H1 (cell line): ENCODE data around the gene RASSF10. TPM values are rescaled to one million over a fixed set of nuclear protein-coding genes. Genes with fewer than 3 reads are reported as not detected.

Experiments
- BCL11A ChIP-seq, 2 experiments: IDR thresholded peaks; one replicate each; pipeline ENCODE4 v1.6.1; 2011; ENCODE audit warnings: low read depth in 2 of 2, low read length in 2 of 2, mild to moderate bottlenecking in 2 of 2
- CTBP2 ChIP-seq: IDR thresholded peaks from 2 replicates; pipeline ENCODE4 v1.7.0; 2011; ENCODE audit warnings: borderline replicate concordance, mild to moderate bottlenecking, moderate library complexity, mixed read lengths, low read length; ENCODE audit not compliant: insufficient read depth, insufficient read length
- KDM1A ChIP-seq: fragments of 200-600, 300-600 bp; sonication (generic); IDR thresholded peaks from 2 replicates; pipeline ENCODE4 v1.7.1; 2016; ENCODE audit warnings: mild to moderate bottlenecking, low read length, borderline replicate concordance
- polyA plus RNA-seq, 7 experiments: library from polyadenylated mRNA; depleted of rRNA in 3 of 7; stranded (reverse) in 5 of 7; unstranded in 2 of 7; fragments of >200 nt in 5 of 7; fragments of 200-250 nt in 2 of 7; gene quantifications; 1 replicate in 5 of 7; 2 replicates in 1 of 7; 4 replicates in 1 of 7; pipeline versions ENCODE4 v1.2.1 to v1.2.3, GENCODE V29; 2011 to 2013; ENCODE audit warnings: missing spikeins in 2 of 7, mixed read lengths in 2 of 7
- total RNA-seq: library from RNA; stranded (reverse); fragmentation: NEBNext Ultra II Directional; extraction: Animal tissue kit (Norgen Biotek cat#: 25700); gene quantifications from 2 replicates; pipeline ENCODE4 v1.2.1, GENCODE V29; 2021
- TF ChIP-seq, protein P1 (sequence below): fragments of 300-600 bp; sonication (generic); IDR thresholded peaks from 2 replicates; pipeline ENCODE4 v1.7.1; 2012; ENCODE audit warnings: low read length, moderate library complexity, mild to moderate bottlenecking, inconsistent platforms; ENCODE audit not compliant: insufficient replicate concordance

The RASSF10 gene
- total and polyA plus RNA-seq, 2 of the 8 experiments (the other 6 are each of a cell fraction or from before 2014, with no cell fraction given), result 0.51 to 1.8 TPM

DNA sequence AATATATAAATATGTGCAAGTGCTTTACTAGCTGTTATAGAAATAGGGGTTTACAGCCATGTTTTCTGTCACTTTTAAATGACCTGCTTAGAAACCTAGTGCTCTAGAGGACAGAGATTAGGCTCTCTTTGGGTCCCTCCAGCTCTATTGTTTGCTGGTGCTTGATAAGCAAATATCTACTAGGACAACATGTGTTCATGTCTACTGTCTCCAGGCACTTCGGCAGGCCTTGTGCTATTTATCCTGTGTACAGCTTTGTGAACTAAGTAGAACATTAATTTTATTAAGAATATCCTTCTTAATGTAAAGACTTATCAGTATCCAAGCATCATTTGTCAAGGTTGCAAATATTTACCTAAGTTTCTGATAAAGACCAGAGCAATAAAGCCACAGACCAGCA lies 11.9 kb upstream of the RASSF10 start (continued):
- TF ChIP-seq, protein P1, sequence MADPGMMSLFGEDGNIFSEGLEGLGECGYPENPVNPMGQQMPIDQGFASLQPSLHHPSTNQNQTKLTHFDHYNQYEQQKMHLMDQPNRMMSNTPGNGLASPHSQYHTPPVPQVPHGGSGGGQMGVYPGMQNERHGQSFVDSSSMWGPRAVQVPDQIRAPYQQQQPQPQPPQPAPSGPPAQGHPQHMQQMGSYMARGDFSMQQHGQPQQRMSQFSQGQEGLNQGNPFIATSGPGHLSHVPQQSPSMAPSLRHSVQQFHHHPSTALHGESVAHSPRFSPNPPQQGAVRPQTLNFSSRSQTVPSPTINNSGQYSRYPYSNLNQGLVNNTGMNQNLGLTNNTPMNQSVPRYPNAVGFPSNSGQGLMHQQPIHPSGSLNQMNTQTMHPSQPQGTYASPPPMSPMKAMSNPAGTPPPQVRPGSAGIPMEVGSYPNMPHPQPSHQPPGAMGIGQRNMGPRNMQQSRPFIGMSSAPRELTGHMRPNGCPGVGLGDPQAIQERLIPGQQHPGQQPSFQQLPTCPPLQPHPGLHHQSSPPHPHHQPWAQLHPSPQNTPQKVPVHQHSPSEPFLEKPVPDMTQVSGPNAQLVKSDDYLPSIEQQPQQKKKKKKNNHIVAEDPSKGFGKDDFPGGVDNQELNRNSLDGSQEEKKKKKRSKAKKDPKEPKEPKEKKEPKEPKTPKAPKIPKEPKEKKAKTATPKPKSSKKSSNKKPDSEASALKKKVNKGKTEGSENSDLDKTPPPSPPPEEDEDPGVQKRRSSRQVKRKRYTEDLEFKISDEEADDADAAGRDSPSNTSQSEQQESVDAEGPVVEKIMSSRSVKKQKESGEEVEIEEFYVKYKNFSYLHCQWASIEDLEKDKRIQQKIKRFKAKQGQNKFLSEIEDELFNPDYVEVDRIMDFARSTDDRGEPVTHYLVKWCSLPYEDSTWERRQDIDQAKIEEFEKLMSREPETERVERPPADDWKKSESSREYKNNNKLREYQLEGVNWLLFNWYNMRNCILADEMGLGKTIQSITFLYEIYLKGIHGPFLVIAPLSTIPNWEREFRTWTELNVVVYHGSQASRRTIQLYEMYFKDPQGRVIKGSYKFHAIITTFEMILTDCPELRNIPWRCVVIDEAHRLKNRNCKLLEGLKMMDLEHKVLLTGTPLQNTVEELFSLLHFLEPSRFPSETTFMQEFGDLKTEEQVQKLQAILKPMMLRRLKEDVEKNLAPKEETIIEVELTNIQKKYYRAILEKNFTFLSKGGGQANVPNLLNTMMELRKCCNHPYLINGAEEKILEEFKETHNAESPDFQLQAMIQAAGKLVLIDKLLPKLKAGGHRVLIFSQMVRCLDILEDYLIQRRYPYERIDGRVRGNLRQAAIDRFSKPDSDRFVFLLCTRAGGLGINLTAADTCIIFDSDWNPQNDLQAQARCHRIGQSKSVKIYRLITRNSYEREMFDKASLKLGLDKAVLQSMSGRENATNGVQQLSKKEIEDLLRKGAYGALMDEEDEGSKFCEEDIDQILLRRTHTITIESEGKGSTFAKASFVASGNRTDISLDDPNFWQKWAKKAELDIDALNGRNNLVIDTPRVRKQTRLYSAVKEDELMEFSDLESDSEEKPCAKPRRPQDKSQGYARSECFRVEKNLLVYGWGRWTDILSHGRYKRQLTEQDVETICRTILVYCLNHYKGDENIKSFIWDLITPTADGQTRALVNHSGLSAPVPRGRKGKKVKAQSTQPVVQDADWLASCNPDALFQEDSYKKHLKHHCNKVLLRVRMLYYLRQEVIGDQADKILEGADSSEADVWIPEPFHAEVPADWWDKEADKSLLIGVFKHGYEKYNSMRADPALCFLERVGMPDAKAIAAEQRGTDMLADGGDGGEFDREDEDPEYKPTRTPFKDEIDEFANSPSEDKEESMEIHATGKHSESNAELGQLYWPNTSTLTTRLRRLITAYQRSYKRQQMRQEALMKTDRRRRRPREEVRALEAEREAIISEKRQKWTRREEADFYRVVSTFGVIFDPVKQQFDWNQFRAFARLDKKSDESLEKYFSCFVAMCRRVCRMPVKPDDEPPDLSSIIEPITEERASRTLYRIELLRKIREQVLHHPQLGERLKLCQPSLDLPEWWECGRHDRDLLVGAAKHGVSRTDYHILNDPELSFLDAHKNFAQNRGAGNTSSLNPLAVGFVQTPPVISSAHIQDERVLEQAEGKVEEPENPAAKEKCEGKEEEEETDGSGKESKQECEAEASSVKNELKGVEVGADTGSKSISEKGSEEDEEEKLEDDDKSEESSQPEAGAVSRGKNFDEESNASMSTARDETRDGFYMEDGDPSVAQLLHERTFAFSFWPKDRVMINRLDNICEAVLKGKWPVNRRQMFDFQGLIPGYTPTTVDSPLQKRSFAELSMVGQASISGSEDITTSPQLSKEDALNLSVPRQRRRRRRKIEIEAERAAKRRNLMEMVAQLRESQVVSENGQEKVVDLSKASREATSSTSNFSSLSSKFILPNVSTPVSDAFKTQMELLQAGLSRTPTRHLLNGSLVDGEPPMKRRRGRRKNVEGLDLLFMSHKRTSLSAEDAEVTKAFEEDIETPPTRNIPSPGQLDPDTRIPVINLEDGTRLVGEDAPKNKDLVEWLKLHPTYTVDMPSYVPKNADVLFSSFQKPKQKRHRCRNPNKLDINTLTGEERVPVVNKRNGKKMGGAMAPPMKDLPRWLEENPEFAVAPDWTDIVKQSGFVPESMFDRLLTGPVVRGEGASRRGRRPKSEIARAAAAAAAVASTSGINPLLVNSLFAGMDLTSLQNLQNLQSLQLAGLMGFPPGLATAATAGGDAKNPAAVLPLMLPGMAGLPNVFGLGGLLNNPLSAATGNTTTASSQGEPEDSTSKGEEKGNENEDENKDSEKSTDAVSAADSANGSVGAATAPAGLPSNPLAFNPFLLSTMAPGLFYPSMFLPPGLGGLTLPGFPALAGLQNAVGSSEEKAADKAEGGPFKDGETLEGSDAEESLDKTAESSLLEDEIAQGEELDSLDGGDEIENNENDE, result no peak
- TF ChIP-seq KDM1A (no peak), CTBP2 (no peak), BCL11A (IDR thresholded peaks at IDR 0.05; ENCODE audit: low read depth in 2 of 2, low read length in 2 of 2) (no peak)
